SK-N-SH treated with all-trans-retinoic acid at 6 μM for 48 hours (cell line): ENCODE results near the gene SNX5.

Experiments
- ATAC-seq: fragments of 200-7000 bp; cut with Tn5 transposase; 3 replicates; pipeline ENCODE4 v1.9.1; 2020; ENCODE audit warnings: mild to moderate bottlenecking, moderate library complexity
- ARNTL ChIP-seq: fragments of 450-650 bp; formaldehyde crosslinking; IDR thresholded peaks from 2 replicates; pipeline ENCODE4 v1.5.0; 2020; ENCODE audit warnings: low read depth, mild to moderate bottlenecking, moderate library complexity, borderline replicate concordance
- BACH2 ChIP-seq: fragments of 250-450 bp; sonication (Bioruptor Pico); IDR thresholded peaks from 2 replicates; pipeline ENCODE4 v1.9.0; 2021; ENCODE audit warnings: mild to moderate bottlenecking, borderline replicate concordance
- CREB5 ChIP-seq: fragments of 250-450 bp; sonication (Bioruptor Pico); IDR thresholded peaks from 2 replicates; pipeline ENCODE4 v1.5.1; 2020; ENCODE audit warnings: low read depth, mild to moderate bottlenecking, moderate library complexity
- CSDC2 ChIP-seq: fragments of 250-450 bp; sonication (Bioruptor Pico); IDR thresholded peaks from 2 replicates; pipeline ENCODE4 v1.5.0; 2020; ENCODE audit warnings: mild to moderate bottlenecking, moderate library complexity
- CSRNP3 ChIP-seq: fragments of 250-450 bp; sonication (Bioruptor Pico); IDR thresholded peaks from 2 replicates; pipeline ENCODE4 v1.5.1; 2021; ENCODE audit warnings: mild to moderate bottlenecking, moderate library complexity
- ESRRG ChIP-seq: fragments of 250-450 bp; sonication (Bioruptor Pico); IDR thresholded peaks from 2 replicates; pipeline ENCODE4 v1.6.1; 2021; ENCODE audit warnings: mild to moderate bottlenecking
- GLIS3 ChIP-seq: fragments of 250-450 bp; sonication (Bioruptor Pico); IDR thresholded peaks from 2 replicates; pipeline ENCODE4 v1.5.0; 2020; ENCODE audit warnings: mild to moderate bottlenecking, moderate library complexity
- ISL1 ChIP-seq: fragments of 250-450 bp; sonication (Bioruptor Pico); IDR thresholded peaks from 2 replicates; pipeline ENCODE4 v2.1.2; 2022; ENCODE audit warnings: mild to moderate bottlenecking, moderate library complexity
- OSR1 ChIP-seq: fragments of 250-450 bp; sonication (Bioruptor Pico); IDR thresholded peaks from 2 replicates; pipeline ENCODE4 v1.8.0; 2022; ENCODE audit warnings: moderate library complexity, mild to moderate bottlenecking, inconsistent platforms
- PATZ1 ChIP-seq: fragments of 250-450 bp; sonication (Bioruptor Pico); IDR thresholded peaks from 2 replicates; pipeline ENCODE4 v1.8.0; 2020; ENCODE audit warnings: mild to moderate bottlenecking, moderate library complexity, borderline replicate concordance
- RARB ChIP-seq: fragments of 250-450 bp; sonication (Bioruptor Pico); IDR thresholded peaks from 2 replicates; pipeline ENCODE4 v1.8.0; 2021; ENCODE audit warnings: mild to moderate bottlenecking, moderate library complexity
- SNAI2 ChIP-seq: fragments of 250-450 bp; sonication (Bioruptor Pico); IDR thresholded peaks from 2 replicates; pipeline ENCODE4 v1.5.0; 2020; ENCODE audit warnings: mild to moderate bottlenecking, moderate library complexity
- TOX ChIP-seq: fragments of 250-450 bp; sonication (Bioruptor Pico); IDR thresholded peaks from 2 replicates; pipeline ENCODE4 v1.8.0; 2021; ENCODE audit warnings: mild to moderate bottlenecking, moderate library complexity, borderline replicate concordance
- TSHZ2 ChIP-seq: fragments of 250-450 bp; sonication (Bioruptor Pico); IDR thresholded peaks from 2 replicates; pipeline ENCODE4 v1.5.0; 2020; ENCODE audit warnings: mild to moderate bottlenecking, moderate library complexity
- ZC3H10 ChIP-seq: fragments of 250-450 bp; sonication (Bioruptor Pico); IDR thresholded peaks from 2 replicates; pipeline ENCODE4 v1.5.1; 2021; ENCODE audit warnings: mild to moderate bottlenecking, moderate library complexity
- ZFP3 ChIP-seq: fragments of 250-450 bp; sonication (Bioruptor Pico); IDR thresholded peaks from 2 replicates; pipeline ENCODE4 v1.5.0; 2020; ENCODE audit warnings: mild to moderate bottlenecking, moderate library complexity
- ZFP30 ChIP-seq: fragments of 450-650 bp; formaldehyde crosslinking; IDR thresholded peaks from 2 replicates; pipeline ENCODE4 v1.5.0; 2022; ENCODE audit warnings: mild to moderate bottlenecking, moderate library complexity
- ZNF565 ChIP-seq: fragments of 450-650 bp; formaldehyde crosslinking; conservative IDR thresholded peaks from 2 replicates; pipeline ENCODE4 v1.5.0; 2020; ENCODE audit warnings: low read depth, mild to moderate bottlenecking, moderate library complexity
- ZNF70 ChIP-seq: fragments of 450-650 bp; formaldehyde crosslinking; IDR thresholded peaks from 2 replicates; pipeline ENCODE4 v1.5.0; 2020; ENCODE audit warnings: mild to moderate bottlenecking, moderate library complexity
- ZNF8 ChIP-seq: fragments of 450-650 bp; formaldehyde crosslinking; IDR thresholded peaks from 2 replicates; pipeline ENCODE4 v1.5.0; 2020; ENCODE audit warnings: mild to moderate bottlenecking, moderate library complexity

The SNX5 gene

GRCh38 chr20:17990278-17990972, 21.8 kb upstream of the SNX5 start:
- TF ChIP-seq PATZ1 (CRISPR knock-in tag) (no peak), CREB5 (CRISPR knock-in tag) (no peak), ZC3H10 (CRISPR knock-in tag) (no peak), ZFP3 (CRISPR knock-in tag) (no peak), ZNF70 (no peak), SNAI2 (no peak), CSRNP3 (CRISPR knock-in tag) (no peak), OSR1 (CRISPR knock-in tag) (no peak), ARNTL (no peak)
- ATAC-seq, result no peak

- ATAC-seq, result no peak
- TF ChIP-seq CSRNP3 (CRISPR knock-in tag) (no peak), ZC3H10 (CRISPR knock-in tag) (no peak), GLIS3 (no peak), TSHZ2 (CRISPR knock-in tag) (no peak), ARNTL (no peak), SNAI2 (no peak), RARB (no peak)
- TF ChIP-seq, all 23 proteins: peak for 0
Measured at GRCh38 chr20:17987988-17988387, 19.4 kb upstream of the SNX5 start.

GRCh38 chr20:17985388-17986018, 16.9 kb upstream of the SNX5 start:
- ATAC-seq, result no peak
- TF ChIP-seq BACH2 (CRISPR knock-in tag), result no peak
- TF ChIP-seq ZNF565 (CRISPR knock-in tag), result no peak

- TF ChIP-seq BACH2 (CRISPR knock-in tag) (no peak), CSDC2 (no peak), SNAI2 (no peak)
- no peak for ATAC-seq
Measured at GRCh38 chr20:17976305-17976704, 7.7 kb upstream of the SNX5 start.

GRCh38 chr20:17972121-17972520, 3.5 kb upstream of the SNX5 start:
- ATAC-seq, result no peak
- TF ChIP-seq TOX (CRISPR knock-in tag), result no peak
- no peak for TF ChIP-seq ESRRG
- no peak for TF ChIP-seq ZNF8 (CRISPR knock-in tag)
- TF ChIP-seq ISL1, result no peak
- no peak for TF ChIP-seq TSHZ2 (CRISPR knock-in tag)
- TF ChIP-seq GLIS3, result no peak
- TF ChIP-seq CSDC2, result no peak
- TF ChIP-seq ZNF70, result no peak
- TF ChIP-seq ZNF565 (CRISPR knock-in tag), result no peak
- no peak for TF ChIP-seq BACH2 (CRISPR knock-in tag)
- TF ChIP-seq ZFP30 (CRISPR knock-in tag), result no peak
- TF ChIP-seq CSRNP3 (CRISPR knock-in tag), result no peak
